GM18870 (cell line): ENCODE data around the gene KIAA0825.
A peak's percentile ranks its signal among the peaks of the same experiment; 100 is the strongest.

Experiments
- ATAC-seq: cut with Tn5 transposase; IDR thresholded peaks from one replicate; pipeline ENCODE4 v1.9.1; 2021; ENCODE audit warnings: moderate library complexity; ENCODE audit not compliant: unreplicated experiment

Gene KIAA0825

GRCh38 chr5:94442076-94442475 lies 176.3 kb downstream of the KIAA0825 start:
- ATAC-seq = no peak

DNA sequence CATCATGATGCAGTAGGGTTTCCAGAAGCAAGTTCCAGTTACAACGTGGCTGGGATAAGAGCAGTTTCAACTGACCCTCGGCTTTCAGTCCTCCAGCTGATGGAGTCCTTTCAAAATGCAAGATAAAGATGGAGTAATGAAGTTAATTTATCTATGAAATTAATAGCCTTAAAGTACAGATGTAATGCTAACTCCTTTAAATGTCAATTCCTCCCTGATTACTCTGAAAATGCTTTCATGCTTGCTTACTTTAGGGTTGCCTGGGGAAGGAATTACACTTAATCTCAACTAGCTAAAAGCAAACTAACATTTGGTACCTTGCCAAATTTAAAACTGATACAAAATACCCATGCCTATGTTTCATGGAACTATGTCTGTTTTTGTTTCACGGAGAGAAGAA lies 178.4 kb downstream of the KIAA0825 start:
- no peak for ATAC-seq

GRCh38 chr5:94433397-94434163 lies 184.8 kb downstream of the KIAA0825 start:
- ATAC-seq = no peak

DNA sequence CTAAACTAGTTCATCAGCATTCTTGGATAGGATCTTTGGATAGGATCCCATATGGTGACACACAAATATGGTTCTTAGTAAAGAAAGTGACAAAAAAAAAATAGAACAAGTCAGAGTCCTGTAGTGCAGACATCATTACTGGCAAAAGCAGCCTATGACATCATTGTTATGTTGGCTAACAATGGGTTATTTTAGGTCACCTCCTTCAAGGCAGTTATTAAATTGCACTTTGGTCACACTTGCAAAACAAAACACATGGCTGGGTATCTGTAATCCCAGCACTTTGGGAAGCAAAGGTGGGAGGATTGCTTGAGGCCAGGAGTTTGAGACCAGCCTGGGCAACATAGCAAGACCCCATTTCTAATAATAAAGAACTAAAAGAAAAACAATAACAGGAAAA lies 185.9 kb downstream of the KIAA0825 start:
- no peak for ATAC-seq

GRCh38 chr5:94431696-94432095 lies 186.7 kb downstream of the KIAA0825 start:
- no peak for ATAC-seq

GRCh38 chr5:94429566-94429965 lies 188.8 kb downstream of the KIAA0825 start:
- no peak for ATAC-seq

DNA sequence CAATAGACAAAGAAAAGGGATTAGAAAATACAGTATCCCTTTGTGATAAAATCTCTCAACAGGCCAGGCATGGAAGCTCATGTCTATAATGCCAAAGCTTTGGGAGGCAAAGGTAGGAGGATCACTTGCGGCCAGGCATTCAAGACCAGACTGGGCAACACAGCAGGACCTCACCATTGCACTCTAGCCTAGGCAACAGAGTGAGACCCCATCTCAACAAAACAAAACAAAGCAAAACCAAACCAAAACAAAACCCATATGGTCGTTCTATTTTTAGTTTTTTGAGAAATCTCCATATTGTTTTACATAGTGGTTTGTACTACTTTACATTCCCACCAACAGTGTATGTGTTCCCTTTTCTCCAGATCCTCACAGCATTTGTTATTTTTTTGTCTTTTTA lies 193.0 kb downstream of the KIAA0825 start:
- ATAC-seq = no peak

DNA sequence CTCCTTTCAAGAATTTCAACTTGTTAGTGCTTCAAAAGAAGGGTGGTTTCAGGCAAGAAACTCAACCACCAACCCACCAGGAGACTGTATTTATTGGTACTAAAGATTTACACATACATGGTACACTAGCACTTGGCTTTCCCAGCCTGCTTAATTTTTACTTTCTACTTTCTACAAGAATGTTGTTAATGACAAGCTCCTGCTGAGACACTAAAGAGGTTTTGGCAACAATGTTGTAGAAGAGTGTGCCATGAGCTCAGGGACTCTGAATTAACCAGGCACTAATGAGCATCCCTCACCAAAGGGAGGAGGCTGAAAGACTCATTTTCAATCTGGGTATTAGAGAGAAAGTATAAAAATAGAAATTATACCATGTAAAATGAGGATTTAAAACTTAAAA lies 195.0 kb downstream of the KIAA0825 start:
- ATAC-seq = no peak

- ATAC-seq = no peak
Measured at GRCh38 chr5:94422812-94423211, 195.6 kb downstream of the KIAA0825 start.

GRCh38 chr5:94420885-94421284 lies 197.5 kb downstream of the KIAA0825 start:
- no peak for ATAC-seq

DNA sequence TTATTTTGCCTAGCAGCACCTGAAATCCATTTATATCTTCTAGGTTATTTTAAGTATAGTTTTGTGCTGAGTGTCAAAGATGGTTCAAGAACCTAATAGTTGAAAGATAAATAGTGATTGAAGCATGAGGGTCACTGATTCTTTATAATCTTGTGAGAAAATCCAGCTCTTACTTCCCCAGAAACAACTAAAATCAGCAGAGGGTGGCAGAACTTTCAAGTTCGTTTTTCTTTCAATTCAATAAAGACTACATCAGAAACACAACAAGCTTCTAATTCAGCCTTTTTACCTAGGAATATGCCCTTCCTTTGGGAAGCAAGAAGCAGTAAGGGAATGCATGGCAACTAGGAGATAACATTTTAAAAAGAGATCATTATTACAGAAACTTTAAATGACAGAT lies 202.6 kb downstream of the KIAA0825 start:
- no peak for ATAC-seq

GRCh38 chr5:94409440-94409839 lies 209.0 kb downstream of the KIAA0825 start:
- no peak for ATAC-seq

DNA sequence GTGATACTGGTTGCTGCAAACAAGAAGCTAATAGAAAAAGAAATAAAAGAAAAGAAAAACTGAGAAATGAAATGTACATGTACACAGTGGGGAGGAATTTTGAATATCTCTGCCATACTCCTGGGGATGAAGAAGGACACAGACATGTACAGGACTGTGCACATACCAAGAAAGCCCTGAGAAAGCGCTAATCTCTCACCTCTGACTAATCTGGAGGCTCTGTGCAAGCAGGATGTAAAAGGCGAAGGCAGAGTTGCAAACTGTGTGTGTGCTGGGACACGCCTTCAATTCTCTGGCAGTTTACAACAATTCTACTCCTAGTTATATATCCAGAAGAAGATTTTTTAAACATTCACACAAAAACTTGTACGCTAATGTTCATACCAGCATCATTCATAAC lies 211.4 kb downstream of the KIAA0825 start:
- no peak for ATAC-seq

DNA sequence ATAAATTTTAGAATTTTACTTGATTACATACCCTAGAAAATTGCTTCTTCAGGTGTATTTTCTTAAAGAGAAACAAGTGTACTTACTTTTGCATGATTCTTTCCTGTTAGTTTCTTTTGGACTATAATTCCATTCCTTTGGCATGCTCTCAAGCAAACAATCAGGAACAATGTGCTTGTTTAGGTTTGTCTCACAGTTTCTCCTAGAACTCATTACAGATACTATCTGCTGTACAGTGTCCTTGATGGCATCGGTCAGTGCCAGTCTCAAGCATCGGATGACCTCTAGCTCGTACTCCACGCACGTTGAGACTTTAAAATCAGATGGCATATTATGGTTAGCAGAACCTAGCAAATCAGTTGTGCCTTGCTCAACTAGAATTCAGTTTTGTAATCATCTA lies 214.9 kb downstream of the KIAA0825 start:
- ATAC-seq = no peak

- no peak for ATAC-seq
Measured at GRCh38 chr5:94402096-94402495, 216.3 kb downstream of the KIAA0825 start.

- ATAC-seq = no peak
Measured at GRCh38 chr5:94397508-94397907, 220.9 kb downstream of the KIAA0825 start.

DNA sequence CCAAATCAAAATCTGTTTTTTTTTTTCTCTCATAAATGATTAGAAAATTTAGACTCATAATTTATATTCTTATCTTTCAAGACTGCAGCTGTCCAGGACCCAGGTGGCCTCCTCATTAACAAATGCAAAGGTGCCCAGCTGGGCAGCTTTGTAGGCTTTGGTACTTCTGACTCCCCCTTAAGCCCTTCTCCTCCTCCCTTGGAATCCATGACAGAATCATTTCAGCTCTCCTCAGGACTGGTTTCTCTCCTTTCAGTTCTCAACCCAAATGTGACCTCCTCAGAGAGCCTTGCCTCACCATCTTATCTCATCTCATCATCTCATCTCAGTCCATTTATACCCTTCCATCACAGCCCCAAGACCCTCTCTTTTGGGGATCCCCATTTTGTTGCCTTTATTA lies 221.7 kb downstream of the KIAA0825 start:
- ATAC-seq = no peak

- no peak for ATAC-seq
Measured at GRCh38 chr5:94395468-94395867, 222.9 kb downstream of the KIAA0825 start.

DNA sequence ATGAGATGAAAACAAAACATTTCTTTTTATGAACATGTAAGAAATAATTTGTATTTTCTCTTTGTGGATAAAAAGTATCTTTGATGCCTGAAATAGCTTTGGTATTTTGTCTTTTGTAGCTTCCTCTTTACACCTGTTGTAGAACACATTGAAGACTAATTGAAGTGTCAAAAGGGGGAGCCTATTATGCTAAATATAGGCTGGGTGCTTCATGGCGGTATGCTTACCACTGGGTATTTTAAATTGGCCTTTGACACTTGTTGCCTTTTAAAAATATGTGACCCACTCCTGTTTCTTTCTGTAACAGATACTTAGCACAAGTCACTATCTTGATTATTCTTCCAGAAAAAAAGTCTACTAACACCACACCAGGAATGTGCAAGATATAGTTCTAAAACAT lies 226.4 kb downstream of the KIAA0825 start:
- ATAC-seq = no peak

- ATAC-seq = peak; percentile 89
Measured at GRCh38 chr5:94389515-94389899, 228.9 kb downstream of the KIAA0825 start.

DNA sequence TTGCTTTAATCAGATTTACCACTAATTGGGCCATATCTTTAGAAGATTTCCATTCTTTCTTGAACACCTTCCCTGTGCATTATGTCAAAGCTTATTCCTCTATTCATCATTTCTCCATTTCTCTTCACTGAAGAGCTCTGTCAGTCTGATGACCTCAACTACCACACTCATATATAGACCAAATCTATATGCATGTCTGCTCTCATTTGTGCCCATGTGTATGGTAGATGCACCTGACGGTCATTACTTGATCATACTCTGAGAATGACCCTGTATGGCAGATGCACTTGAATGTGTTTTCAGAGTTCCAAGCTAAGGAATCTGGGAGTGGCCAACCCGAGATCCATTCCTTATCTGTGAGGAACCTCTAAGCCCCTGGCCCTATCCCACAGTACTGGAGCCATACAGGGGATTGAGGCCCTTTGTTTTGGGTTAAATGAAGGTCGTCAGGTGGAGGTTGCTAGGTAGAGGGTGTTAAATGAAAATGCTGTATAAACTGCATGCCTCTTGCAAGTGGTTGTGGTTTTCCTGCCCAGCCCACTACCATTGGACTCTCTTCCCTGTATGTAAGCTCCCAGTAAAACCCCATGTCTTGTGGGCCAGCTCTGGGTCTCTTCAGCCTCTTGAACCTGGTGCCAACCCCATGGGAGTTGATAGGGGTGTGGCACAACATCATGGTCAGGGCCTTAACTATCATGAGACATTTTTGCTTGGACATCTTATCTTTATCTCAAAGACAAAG lies 229.5 kb downstream of the KIAA0825 start:
- ATAC-seq = no peak

- no peak for ATAC-seq
Measured at GRCh38 chr5:94385767-94386166, 232.6 kb downstream of the KIAA0825 start.
